Upper lobe of left lung (tissue), 4 donors: ENCODE measurements around the gene ETFB.

Experiments used
- POLR2AphosphoS5 ChIP-seq, 2 donors: sonication (generic); formaldehyde crosslinking; IDR thresholded peaks; one replicate each; pipeline ENCODE4 v1.5.1; 2017; ENCODE audit warnings: antibody characterized with exemption in 2 of 2
- TF ChIP-seq, protein P1 (sequence below), 6 experiments: fragments of 450-650 bp in 4 of 6; fragments of 200-600 bp in 2 of 6; sonication (generic) in 2 of 6; IDR thresholded peaks; one replicate each; pipeline ENCODE4 v1.5.1; 2016 to 2019; ENCODE audit warnings: antibody characterized with exemption in 6 of 6

DNA sequence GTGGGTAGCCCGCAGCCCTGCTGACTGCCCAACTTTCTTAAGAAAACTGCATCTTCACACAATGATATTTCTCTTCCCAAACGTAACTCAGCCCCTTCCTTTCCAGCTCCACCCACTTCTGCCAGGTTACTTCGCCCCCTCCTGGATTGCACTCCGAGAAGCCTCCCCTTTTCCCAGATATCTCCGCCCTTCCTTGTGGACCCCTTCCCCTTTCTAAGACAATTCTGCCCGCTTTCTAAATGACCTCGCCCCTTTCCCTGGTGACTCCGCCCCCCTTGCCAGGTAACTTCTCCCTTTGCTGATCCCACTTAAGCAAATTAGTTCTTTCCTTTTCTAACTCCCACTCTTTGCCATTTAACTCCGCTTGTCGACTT, 26.9 kb downstream of the ETFB start:
- TF ChIP-seq POLR2AphosphoS5 (IDR thresholded peaks at IDR 0.05): no peak
- TF ChIP-seq, protein P1, sequence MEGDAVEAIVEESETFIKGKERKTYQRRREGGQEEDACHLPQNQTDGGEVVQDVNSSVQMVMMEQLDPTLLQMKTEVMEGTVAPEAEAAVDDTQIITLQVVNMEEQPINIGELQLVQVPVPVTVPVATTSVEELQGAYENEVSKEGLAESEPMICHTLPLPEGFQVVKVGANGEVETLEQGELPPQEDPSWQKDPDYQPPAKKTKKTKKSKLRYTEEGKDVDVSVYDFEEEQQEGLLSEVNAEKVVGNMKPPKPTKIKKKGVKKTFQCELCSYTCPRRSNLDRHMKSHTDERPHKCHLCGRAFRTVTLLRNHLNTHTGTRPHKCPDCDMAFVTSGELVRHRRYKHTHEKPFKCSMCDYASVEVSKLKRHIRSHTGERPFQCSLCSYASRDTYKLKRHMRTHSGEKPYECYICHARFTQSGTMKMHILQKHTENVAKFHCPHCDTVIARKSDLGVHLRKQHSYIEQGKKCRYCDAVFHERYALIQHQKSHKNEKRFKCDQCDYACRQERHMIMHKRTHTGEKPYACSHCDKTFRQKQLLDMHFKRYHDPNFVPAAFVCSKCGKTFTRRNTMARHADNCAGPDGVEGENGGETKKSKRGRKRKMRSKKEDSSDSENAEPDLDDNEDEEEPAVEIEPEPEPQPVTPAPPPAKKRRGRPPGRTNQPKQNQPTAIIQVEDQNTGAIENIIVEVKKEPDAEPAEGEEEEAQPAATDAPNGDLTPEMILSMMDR (IDR thresholded peaks at IDR 0.05): no peak
